Measurements from ENCODE around the gene TMEM114. TPM values are rescaled to one million over a fixed set of nuclear protein-coding genes. Genes with fewer than 3 reads are reported as not detected.

The TMEM114 gene
- polyA plus RNA-seq, 2 of the 4 experiments (the other 2 are of a cell fraction) = not detected

- Histone ChIP-seq H3K4me2 (no peak overlapping the region), H3K9me3 (no peaks in the 10 kb centered on the region), H3K27ac (no peak overlapping the region), H3K4me3 (no peak overlapping the region), H3K4me1 (no peaks in the 10 kb centered on the region)
- ChIA-PET CTCF (interaction anchor here (1.0 kb wide), 1 partner anchor 218 kb away, joined by 3 read pairs; no protein-coding TSS in a partner anchor), POLR2A (no interaction called here)
- TF ChIP-seq HES2 (IDR thresholded peaks at IDR 0.05) (no peak), FOXS1 (CRISPR knock-in tag; IDR thresholded peaks at IDR 0.05) (no peak)
- FAIRE-seq (no peak), DNase-seq (ENCODE audit: low read depth in 1 of 2, low spot score in 1 of 2) (no peak), ATAC-seq (no peak)
- 17% methylated on average over 9 of the region's 9 CpGs for WGBS (ENCODE audit: missing lambda C conversion rate)
Measured at GRCh38 chr16:8607214-8607613, 16.9 kb upstream of the TMEM114 start.

- H3K4me2 ChIP-seq = no peak overlapping the region
- TF ChIP-seq KDM1A (IDR thresholded peaks at IDR 0.05; ENCODE audit: low read depth) = no peak
- TF ChIP-seq CBX2 (IDR thresholded peaks at IDR 0.05; ENCODE audit: borderline replicate concordance, low read depth) = no peak
- no peak for TF ChIP-seq CHD4 (IDR thresholded peaks at IDR 0.05; ENCODE audit: borderline replicate concordance)
- TF ChIP-seq, protein P1, sequence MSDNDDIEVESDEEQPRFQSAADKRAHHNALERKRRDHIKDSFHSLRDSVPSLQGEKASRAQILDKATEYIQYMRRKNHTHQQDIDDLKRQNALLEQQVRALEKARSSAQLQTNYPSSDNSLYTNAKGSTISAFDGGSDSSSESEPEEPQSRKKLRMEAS (IDR thresholded peaks at IDR 0.05) = no peak
- TF ChIP-seq EHF (CRISPR knock-in tag; IDR thresholded peaks at IDR 0.05) = no peak
- no peak for TF ChIP-seq HEYL (CRISPR knock-in tag; IDR thresholded peaks at IDR 0.05)
- CTCF ChIA-PET = interaction anchor here (1.1 kb wide), 1 partner anchor 16 kb away, joined by 3 read pairs; the partner anchor contains the start of gene METTL22
- DNase-seq (ENCODE audit: low read depth in 1 of 2, low spot score in 1 of 2) (no peak), FAIRE-seq (no peak), ATAC-seq (no peak)
- H3K27ac ChIP-seq = no peak overlapping the region
- H3K4me3 ChIP-seq = no peak overlapping the region
- no peaks in the 10 kb centered on the region for H3K4me1 ChIP-seq
- POLR2A ChIA-PET = no interaction called here
- H3K9me3 ChIP-seq = no peaks in the 10 kb centered on the region
Measured at GRCh38 chr16:8605554-8605953, 15.2 kb upstream of the TMEM114 start.

- POLR2A ChIA-PET = no interaction called here
- TF ChIP-seq MYC (IDR thresholded peaks at IDR 0.05; ENCODE audit: borderline replicate concordance, low read length) = no peak
- TF ChIP-seq, protein P1 (IDR thresholded peaks at IDR 0.05) = no peak
- TF ChIP-seq FOSB (CRISPR knock-in tag; IDR thresholded peaks at IDR 0.05) = no peak
- TF ChIP-seq RARB (CRISPR knock-in tag; IDR thresholded peaks at IDR 0.05) = no peak
- TF ChIP-seq TFCP2L1 (CRISPR knock-in tag; IDR thresholded peaks at IDR 0.05) = no peak
- TF ChIP-seq RFX5 (IDR thresholded peaks at IDR 0.05) = no peak
- Histone ChIP-seq H3K4me3 (no peak overlapping the region), H3K4me1 (no peaks in the 10 kb centered on the region), H3K9me3 (peaks cover 11% of the 10 kb centered on the region; the same call in 1 of the 3 replicates), H3K27ac (no peak overlapping the region), H3K4me2 (no peak overlapping the region)
- CTCF ChIA-PET = interaction anchor here (1.5 to 1.8 kb wide), 2 partner anchors 16 to 33 kb away, joined by 4 to 7 read pairs; no protein-coding TSS in a partner anchor
- DNase-seq (ENCODE audit: low read depth in 1 of 2, low spot score in 1 of 2) (no peak), ATAC-seq (no peak), FAIRE-seq (no peak)
- 37% methylated on average over 11 of the region's 11 CpGs for WGBS (ENCODE audit: missing lambda C conversion rate)
Measured at GRCh38 chr16:8600144-8600775, 9.9 kb upstream of the TMEM114 start.

- DNase-seq (ENCODE audit: low read depth in 1 of 2, low spot score in 1 of 2) = no peak
- 4% methylated on average over 1 of the region's 1 CpG for WGBS (ENCODE audit: missing lambda C conversion rate)
- Histone ChIP-seq H3K27ac (no peak overlapping the region), H3K4me1 (no peaks in the 10 kb centered on the region), H3K4me3 (no peak overlapping the region), H3K9me3 (peaks cover 11% of the 10 kb centered on the region; the same call in 1 of the 3 replicates), H3K4me2 (no peak overlapping the region)
- no peak for TF ChIP-seq HOXB13 (CRISPR knock-in tag; IDR thresholded peaks at IDR 0.05; ENCODE audit: low read depth)
- no peak for TF ChIP-seq RCOR1 (IDR thresholded peaks at IDR 0.05; ENCODE audit: low read depth, low read length)
- no peak for TF ChIP-seq FOSB (CRISPR knock-in tag; IDR thresholded peaks at IDR 0.05)
- no peak for TF ChIP-seq FOSL2 (IDR thresholded peaks at IDR 0.05)
- no peak for TF ChIP-seq FOSL2 (CRISPR knock-in tag; IDR thresholded peaks at IDR 0.05)
- TF ChIP-seq CBX2 (IDR thresholded peaks at IDR 0.05; ENCODE audit: borderline replicate concordance, low read depth) = no peak
- TF ChIP-seq POLR2AphosphoS2 (conservative IDR thresholded peaks at IDR 0.05; ENCODE audit: low read length) = no peak
- TF ChIP-seq CHD4 (IDR thresholded peaks at IDR 0.05; ENCODE audit: borderline replicate concordance) = no peak
- no peak for TF ChIP-seq SREBF2 (IDR thresholded peaks at IDR 0.05)
- TF ChIP-seq KDM5A (IDR thresholded peaks at IDR 0.05) = no peak
- TF ChIP-seq ZSCAN20 (CRISPR knock-in tag; IDR thresholded peaks at IDR 0.05) = no peak
- TF ChIP-seq HES2 (IDR thresholded peaks at IDR 0.05) = no peak
- TF ChIP-seq NR3C1 (IDR thresholded peaks at IDR 0.05) = no peak
- no peak for TF ChIP-seq JUN (IDR thresholded peaks at IDR 0.05)
- no peak for TF ChIP-seq MAZ (IDR thresholded peaks at IDR 0.05; ENCODE audit: borderline replicate concordance, low read depth, low read length)
- no peak for ATAC-seq
- POLR2A ChIA-PET = no interaction called here
- no peak for FAIRE-seq
- CTCF ChIA-PET = interaction anchor here (1.8 to 2.5 kb wide), 2 partner anchors 25 to 29 kb away, joined by 4 to 8 read pairs; no protein-coding TSS in a partner anchor
Measured at GRCh38 chr16:8596581-8596980, 6.3 kb upstream of the TMEM114 start.

All from A549 (cell line).